Kidney capillary endothelial cell (primary cell): ENCODE data around the gene SIN3A.

Experiments
- DNase-seq: peaks from one replicate; pipeline ENCODE4 v3.0.0-alpha.2; 2018; ENCODE audit warnings: low spot score

SIN3A gene

DNA sequence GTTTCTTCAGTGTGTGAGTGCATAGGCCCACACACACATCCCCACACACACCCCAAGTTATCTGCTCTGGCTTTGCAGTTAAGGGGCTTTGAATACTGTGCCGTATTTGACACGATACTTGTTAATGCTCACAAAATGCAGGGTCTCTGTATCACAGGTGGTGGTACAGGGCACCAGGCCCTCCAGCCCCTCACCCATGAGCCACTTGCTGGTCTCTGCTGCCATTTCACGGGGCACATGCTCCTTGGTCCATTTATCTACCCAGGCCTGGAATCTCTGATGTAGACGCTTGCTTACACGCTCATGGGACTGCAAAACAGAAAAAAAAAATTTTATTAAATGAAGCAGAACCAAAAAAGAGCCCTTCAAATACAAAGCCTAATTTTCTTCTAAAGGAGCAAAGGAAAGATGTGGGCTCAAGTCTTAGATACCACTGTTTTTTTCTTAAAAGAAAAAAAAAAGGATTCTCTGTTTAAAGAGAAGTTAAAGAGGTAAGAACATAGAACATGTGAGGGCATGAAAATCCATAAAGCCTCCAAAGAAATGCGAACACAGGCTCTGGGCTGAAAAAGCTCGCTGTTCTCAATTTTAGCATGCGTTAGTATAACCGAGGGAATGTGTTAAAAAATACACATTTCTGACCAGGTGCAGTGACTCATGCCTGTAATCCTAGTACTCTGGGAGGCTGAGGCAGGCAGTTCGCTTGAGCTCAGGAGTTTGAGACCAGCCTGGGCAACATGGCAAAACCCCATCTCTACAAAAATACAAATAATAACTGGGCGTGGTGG, 79.4 kb downstream of the SIN3A start:
- DNase-seq, result no peak

DNA sequence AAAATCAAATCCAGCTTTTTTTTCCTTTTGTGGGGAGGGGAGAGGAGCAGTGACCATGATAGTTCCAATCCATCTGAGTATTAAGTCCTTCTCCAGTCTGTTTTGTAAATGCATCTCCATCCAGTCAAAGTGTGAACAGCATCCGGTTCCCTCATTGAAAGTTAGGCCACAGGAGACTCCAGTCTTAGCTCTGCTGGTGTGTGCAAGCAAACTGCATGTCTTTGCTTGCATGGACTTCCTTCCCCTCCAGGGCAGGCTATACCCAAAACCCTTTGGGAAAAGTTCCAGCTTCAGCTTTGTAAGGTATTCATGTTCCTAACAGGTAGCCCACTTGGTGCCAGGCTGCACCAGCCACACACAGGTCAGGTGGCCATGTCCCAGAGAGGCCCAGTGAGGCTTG, 80.0 kb downstream of the SIN3A start:
- no peak for DNase-seq

DNA sequence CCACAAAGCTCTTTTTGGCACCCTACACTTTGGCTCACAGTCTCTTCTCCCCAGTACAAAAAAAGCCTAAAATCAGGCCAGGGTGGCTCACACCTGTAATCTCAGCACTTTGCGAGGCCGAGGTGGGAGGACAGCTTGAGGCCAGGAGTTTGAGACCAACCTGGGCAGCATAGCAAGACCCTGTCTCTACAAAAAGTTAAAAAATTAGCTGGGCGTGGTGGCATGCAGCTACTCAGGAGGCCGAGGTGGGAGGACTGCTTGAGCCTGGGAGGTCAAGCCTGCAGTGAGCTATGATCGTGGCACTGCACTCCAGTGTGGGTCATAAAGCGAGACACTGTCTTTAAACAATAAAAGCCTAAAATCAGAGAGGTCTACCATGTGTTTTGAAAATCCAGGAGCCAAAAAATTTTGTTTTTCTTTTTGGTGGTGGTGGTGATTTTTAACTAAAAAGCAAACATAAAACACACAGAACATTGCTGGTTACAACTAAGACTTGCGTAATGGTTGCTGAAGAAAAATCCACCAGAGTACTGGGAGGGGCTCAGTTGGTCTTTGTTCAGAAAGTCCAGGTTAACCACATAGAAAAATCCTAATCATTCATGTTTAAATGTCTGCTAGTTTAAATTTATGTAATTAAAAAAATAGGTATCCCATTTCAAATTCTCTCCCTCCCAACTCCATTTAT, 81.5 kb downstream of the SIN3A start:
- DNase-seq, result no peak

DNA sequence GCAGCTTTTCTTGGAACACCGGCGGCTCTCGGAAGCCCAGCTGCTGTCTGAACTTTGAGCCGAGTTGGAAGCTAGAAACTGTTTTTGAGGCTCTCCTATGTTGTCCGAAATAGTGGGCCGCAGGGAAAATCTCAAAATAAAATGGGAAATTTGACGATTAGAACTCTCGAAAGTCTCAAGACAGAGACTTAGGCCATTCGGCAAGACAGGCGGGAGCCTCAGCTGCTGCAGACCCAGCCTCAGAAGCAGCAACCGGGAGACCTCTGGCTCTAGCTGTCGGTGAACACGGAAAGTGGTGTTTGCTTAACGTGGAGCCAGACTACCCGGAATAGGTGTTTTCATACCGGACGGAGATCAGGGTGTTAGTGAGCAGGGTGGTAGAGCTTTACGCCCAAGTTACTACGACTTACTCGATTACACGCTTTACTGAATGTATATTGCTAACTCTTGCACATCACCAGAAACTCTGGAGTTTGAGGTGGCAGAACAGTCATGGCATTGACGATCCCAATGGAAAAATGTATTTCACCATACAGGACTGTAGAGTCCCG, 82.7 kb downstream of the SIN3A start:
- no peak for DNase-seq

DNA sequence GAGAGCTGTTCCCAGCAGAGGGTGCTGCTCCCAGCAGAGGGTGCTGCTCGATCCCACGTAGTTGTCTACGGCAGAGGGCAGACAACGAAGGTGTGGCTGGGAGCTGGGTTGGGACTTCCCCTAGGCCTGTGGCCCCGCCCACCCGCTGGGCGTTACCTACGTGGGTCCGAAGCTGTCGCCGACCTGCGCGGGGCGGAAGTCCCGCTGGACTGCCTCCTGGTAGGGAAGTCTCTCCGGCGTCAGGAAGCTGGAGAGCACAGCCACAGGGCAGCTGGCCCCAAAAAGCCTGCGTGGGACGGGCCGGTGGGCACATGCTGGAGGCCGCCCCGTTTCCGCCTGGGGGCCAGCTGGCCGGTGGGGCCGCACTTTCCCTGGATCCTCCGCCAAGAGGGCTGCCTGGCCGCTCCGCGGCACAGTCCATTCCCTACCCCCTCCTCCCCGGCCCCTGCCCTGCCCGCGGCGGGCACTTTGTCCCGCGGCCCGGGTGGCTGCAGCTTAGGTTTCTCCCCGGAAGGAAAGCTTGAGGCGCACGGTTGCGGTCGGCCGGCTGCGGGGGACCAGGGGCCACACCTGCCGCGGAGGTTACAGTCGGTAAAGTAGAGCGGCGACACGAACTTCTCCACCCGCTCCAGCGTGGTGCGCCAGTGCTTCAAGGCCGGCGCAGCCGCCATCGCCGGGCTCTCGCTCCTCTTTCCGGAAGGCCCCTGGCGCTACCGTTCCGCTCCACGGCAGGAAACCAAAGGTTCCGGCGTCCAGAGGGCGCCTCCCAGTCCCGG, 83.4 kb downstream of the SIN3A start, which contains the start of gene MAN2C1:
Gene MAN2C1, minus strand, starts transcription at position 695 of the 776 bp plus-strand sequence. Its CDS starts 24 bp downstream, at position 671.
- DNase-seq, result peak; percentile 92

DNA sequence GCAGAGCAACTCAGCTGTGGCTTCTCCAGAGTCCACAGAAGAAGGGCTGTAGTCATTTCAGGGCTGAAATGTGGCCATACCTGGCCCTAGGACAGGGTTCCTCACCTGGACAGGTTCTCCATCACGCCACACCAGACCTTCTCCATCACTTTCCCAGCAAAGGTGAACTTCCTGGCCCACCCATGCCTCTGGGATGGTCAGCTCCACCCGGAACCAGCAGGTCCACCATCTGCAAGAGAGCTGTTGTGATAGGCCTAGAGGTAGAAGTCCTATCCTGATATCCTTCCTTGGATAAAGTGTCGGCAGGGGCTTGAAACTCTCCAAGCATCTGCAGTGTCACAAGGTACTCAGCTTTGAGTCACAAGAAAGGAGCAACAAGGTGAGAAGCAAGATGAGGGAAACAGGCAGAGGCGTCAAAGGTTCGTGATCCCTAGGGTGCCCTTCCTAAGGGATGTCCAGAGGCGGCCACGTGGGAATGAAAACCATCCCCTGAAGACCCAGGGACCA, 84.0 kb downstream of the SIN3A start:
- DNase-seq, result no peak

DNA sequence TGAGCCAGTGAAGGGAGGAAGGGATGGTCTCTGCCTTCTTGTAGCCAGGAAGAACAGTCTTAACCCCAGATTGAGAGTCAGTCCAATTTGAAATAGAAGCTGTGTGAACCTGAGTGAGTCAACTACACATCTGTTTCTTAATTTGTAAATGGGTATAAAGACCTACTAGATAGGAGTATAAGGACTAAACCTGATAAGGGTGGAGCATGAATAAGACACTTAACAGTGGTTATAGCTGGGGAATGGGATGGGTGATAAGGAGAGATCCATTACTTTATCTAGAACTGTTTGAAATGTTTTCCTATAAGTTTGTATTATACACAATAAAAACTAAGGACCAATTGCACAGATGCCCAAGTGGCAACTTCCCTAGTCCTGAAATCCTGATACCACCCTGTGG, 84.5 kb downstream of the SIN3A start:
- no peak for DNase-seq

DNA sequence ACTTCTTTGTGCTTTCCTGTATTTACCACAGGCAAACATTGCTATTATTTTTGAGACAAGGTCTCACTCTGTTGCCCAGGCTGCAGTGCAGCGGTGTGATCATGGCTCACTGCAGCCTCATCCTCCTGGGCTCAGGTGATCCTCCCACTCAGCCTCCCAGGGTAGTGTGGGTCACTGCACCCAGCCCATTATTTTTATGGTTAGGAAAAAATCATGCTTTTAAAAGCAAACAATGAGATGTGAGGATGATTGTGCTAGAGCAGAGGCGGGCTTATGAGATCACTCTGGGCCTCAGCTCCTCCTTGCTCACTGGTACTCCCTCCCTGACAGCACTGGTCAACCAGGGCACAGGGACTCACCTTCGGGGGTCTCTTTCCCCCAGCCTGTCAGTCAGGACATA, 85.3 kb downstream of the SIN3A start:
- no peak for DNase-seq

DNA sequence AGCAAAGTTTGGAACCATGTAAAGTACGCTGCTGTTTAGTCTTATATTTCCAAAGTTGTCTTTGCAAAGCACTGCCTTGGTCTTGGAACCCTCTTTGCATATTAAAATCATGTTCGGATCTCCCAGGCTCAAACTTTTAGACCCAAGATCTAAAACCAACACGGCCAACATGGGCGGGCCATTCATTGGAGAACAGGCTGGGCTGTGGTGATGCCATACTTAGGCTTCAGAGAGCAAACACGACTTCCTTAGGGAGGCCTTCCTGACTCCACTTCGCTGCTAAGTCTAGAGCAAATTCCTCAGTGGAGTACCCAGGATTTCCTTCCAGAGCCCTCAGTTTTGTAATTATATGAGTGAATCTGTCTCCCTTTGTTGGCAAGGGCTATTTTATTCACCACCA, 86.6 kb downstream of the SIN3A start:
- no peak for DNase-seq

DNA sequence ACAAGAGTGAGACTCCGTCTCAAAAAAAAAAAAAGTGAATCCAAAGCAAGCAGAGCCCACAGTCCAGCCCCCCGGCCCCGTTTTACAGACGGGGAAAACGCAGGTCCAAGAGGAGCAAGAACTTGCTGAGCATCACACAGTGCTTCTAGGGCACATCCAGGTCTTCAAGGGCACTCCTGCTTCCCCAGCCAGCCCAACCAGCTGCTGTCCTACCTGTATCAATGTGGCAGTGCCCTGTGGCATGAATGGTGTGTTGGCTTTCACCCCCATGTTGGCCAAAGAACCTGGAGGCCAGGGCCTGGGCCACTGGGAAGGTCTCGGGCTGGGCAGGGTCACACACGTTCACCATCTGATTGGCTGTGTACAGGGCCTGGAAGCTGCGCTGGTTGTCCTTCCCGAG, 87.7 kb downstream of the SIN3A start:
- DNase-seq, result no peak

DNA sequence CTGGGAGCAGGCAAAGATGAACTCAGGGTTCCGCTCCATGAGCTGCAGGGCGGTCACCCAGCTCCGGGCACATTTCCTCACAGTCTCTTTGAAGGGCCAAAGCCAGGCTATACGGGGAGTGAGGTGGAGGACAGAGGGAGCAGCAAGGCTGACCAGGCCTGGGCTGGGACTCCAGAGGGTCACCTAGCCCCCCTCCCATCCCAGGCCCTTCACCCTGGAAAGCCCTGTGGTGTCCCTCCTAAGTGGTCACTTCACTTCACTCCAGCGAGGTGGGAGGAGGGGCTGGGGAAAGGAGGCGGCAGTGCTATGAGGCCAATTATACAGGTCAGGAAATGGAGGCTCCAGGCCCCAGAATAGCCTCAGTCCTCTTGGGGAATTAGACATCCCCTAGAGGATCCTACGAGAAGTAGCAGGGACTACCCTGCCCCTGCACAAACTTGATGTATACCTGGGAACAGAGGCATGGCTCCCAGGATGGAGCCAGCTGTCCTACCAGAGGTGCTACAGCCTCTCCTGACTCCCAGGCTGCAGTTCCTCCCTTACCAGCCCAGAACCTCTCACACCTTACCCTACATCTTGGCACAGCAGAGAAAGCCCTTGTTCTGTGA, 88.7 kb downstream of the SIN3A start:
- no peak for DNase-seq

DNA sequence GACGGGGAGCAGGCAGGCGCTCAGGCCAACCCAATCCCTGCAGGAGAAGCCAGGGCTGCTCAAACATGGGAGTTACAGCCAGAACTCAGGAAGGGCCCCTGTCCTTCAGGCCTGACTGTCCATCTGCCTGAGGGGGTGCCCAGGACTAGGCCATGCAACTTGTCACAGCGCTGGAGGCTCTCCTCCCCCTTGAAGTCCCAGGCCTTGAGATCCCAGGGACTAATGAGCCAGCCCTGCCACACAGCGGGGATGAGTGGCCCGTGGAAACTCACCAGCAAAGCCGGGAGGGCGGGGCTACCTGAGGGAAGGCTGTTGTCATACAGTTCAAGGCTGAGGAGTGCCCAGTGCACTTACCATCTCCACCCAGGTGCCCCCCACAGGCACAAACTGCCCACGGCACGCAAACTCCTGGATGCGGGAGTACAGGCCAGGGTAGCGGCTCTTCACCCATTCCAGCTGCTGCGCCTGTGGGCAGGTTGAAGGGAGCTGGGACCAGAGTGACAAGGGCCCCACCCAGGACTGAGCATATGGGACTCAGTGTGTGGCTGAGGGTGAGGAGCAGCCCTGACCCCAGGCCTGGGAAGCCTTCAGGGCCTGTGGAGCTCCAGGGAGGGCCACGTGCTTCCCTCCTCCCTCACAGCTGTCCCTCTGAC, 89.4 kb downstream of the SIN3A start:
- DNase-seq, result no peak

DNA sequence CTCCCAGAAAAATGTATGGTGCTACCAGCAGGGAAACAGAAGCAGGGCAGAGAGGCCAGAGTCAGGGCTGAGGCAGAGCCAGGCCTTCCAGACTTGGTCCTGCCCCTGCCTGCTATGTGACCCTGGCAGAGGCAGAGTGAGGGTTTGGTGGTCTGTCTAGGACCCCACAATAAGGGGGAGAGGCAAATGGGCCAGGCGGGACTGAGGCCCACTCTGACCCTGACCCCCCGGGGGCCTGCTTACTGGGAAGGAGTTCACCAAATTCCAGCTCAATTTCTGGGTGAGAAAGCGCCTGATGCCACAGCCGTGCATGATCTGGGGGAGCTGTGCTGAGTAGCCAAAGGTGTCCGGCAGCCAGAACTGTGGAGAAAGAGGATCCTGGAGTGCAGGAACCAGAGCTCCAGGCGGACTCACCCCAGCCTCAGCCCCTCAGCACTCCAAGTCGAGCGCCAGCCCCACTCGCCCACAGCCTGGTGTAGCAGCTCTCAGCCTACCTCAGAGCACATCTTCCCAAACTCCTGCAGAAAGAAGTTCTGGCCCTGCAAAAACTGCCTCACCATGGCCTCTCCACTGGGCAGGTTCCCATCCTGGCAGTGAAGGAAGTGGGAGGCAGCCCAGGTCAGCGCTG, 90.0 kb downstream of the SIN3A start:
- no peak for DNase-seq

DNA sequence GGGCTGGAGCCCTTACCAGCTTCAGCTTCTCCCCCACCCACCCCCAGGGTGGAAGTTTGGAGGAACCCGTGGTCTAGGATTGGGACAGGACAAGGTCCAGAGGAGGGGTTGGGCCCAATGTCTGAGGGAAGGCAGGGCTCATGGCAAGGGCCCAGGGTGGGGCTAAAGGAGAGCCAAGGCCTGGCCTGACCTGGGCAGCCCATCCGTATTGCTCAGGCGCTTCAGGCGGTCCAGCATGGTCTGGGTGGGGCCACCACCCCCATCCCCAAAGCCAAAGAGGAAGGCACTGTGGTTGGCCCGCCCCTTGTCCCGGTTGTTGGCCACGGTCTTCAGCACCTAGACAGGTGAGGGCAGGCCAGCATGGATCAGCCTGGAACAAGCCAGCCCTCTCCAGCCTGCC, 90.6 kb downstream of the SIN3A start:
- DNase-seq, result no peak

DNA sequence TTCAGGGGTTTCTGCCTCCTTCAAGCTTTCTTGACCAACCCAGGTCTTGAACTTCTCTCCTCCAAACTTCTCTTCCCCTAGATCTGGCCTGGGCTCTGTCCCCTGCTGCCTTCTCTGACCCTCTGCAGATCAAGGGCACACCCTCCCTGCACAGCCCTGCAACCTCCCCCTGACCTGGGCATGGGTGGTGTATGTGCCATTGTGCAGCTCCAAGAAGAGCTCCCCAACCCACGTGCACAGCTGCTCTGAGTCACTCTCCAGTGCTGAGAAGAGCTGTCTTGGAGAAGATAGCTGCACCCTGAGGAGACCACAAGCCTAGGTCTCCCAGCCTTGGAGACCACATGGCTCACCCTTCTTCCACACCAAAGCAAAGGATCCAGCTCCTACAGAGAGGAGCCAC, 91.1 kb downstream of the SIN3A start:
- DNase-seq, result no peak

DNA sequence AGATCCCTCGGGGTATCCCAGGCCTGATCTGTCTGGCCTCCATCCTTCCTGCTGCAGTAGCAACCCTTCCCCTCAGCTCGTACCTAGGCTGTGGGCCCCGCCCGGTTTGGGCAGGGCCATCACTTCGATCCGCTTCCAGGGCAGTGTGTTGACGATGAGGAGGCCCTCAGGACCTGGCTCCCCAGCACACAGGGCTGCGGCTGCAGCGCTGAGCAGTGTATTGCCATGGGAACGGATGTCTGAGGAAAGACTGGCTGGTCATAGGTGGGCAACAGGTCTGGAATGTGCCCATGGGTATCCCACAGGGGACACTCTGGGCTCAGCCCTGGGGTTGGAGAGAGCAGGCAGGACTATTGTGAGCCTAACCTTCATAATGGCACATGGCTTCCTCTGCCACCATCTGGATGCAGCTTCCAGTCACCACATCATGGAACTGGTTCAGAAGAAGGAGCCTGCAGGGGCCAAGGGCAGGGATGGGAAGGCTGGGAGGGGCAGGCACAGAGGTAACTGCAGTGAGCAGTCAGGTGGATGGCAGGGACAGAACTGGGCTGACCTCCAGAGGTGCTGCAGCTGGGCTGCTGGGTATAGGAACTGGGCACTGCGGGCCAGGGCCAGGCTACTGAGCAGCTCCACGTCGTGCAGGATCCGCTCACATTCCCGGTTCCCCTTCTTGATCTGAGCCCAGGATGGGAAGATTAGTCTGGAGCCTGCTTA, 91.8 kb downstream of the SIN3A start:
- DNase-seq, result no peak

DNA sequence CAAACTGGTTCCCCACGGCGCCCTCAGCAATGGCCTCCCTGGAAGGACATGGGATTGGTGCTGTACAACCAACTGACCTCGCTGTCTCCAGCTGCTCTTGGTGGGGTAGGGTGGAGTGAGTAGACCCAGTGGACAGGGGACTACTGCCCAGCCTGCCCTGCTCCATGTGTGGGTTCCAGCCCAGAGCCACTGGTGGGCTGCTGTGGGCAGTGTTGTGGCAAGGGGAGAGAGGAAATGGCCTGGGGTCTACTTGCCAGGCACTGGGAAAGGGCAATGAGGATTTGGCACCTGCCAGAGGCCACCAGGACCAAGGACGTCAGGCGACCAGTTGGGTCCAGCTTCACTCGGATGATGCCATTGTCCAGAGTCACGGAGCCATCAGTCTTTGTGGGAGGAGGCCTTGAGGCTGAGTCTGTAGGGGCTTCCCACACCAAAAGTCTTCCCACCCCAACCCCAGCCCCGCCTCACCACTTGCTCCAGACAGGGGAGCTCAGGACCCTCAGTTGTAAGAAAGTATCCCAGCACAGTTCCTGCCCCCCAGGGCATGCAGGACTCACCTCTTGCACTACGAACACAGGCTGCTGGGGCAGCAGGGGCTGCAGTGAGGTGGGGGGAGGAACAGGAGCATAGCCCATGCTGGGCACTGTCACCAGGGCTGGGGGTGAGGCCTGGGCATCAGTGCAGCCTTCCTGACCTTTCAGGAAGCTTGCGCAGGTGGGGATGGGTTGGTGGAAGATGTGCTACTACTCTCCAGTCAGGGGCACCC, 92.5 kb downstream of the SIN3A start:
- no peak for DNase-seq

DNA sequence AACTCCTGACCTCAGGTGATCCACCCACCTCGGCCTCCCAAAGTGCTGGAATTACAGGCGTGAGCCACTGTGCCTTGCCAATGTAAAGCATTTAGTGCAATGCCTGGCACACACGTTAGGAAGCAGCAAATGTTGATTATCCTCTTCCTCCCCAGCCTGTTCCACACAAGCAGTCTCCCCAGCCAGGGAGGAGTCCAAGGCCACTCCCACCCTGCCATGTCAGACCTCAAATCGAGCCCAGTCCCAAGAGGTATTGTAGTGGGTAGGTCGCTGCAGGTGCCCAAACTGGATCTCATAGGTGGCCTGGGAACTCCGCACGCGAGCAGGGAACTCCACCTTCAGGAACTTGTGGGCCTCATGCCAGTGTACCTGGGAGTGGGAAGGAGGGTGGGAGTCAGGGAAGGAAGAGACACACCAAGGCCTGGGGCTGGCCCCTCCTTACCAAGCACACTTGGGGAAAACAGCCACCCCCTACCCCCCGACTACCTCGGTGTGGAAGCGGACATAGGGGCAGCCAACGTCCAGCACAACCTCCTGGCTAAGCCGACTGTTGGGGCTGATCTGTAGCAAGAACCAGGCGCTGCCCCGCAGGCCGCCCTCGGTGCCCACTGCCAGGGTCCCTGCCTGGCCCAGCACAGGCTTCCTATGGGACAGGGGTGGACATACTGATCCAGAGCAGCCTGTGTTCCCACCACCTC, 93.4 kb downstream of the SIN3A start:
- no peak for DNase-seq

DNA sequence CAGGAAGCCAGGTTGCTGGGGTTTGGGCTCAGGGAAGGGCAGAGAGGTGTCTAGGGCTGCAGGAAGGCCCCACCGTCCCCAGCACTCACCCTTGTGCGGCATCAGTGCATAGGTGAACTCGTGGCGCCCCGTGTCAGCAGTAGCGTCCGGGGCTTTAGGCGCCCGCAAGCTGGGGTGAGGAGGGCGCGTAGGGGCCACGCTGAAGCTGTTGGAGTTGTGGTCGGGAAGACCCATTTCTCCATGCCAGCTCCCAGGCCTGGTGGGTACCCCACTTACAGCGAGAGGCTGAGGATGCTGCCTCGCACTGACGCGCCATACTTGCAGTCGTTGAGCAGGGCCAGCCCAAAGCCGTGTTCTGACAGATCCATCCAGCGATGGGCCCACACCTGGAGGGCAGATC, 95.0 kb downstream of the SIN3A start:
- DNase-seq, result no peak
